Mammary epithelial cell (primary cell): ENCODE data around the gene PGBD5.

Experiments
- EZH2 ChIP-seq: IDR thresholded peaks from 2 replicates; pipeline ENCODE4 v1.6.1; 2012; ENCODE audit warnings: low read length, inconsistent platforms, borderline replicate concordance
- TF ChIP-seq, protein P1 (sequence below), 2 donors: IDR thresholded peaks in 1 of 2; conservative IDR thresholded peaks in 1 of 2; 2 replicates each; pipeline ENCODE4 v1.5.1; 2011 to 2012; ENCODE audit warnings: inconsistent platforms in 2 of 2, low read length in 2 of 2, mild to moderate bottlenecking in 2 of 2, control low read depth in 1 of 2, low read depth in 1 of 2; ENCODE audit not compliant: insufficient read depth in 1 of 2; ENCODE audit errors: extremely low read depth in 1 of 2

GRCh38 chr1:230395932-230396331 lies 30.2 kb downstream of the PGBD5 start:
- TF ChIP-seq, protein P1, sequence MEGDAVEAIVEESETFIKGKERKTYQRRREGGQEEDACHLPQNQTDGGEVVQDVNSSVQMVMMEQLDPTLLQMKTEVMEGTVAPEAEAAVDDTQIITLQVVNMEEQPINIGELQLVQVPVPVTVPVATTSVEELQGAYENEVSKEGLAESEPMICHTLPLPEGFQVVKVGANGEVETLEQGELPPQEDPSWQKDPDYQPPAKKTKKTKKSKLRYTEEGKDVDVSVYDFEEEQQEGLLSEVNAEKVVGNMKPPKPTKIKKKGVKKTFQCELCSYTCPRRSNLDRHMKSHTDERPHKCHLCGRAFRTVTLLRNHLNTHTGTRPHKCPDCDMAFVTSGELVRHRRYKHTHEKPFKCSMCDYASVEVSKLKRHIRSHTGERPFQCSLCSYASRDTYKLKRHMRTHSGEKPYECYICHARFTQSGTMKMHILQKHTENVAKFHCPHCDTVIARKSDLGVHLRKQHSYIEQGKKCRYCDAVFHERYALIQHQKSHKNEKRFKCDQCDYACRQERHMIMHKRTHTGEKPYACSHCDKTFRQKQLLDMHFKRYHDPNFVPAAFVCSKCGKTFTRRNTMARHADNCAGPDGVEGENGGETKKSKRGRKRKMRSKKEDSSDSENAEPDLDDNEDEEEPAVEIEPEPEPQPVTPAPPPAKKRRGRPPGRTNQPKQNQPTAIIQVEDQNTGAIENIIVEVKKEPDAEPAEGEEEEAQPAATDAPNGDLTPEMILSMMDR (conservative IDR thresholded peaks at IDR 0.05 in 1 of 2, IDR thresholded peaks at IDR 0.05 in 1 of 2; ENCODE audit: extremely low read depth in 1 of 2, insufficient read depth in 1 of 2, low read depth in 1 of 2, low read length in 2 of 2) = no peak
- no peak for TF ChIP-seq EZH2
